OCI-LY1 (cell line): ENCODE data around the gene ALDH3A1.

Experiments
- EZH2 ChIP-seq: fragments of 200-600 bp; sonication (generic), shearing (Covaris generic); IDR thresholded peaks from 2 replicates; pipeline ENCODE4 v1.8.0; 2017; ENCODE audit warnings: borderline replicate concordance, mixed run types, mild to moderate bottlenecking, antibody characterized with exemption, low read length, moderate library complexity, mixed read lengths
- TF ChIP-seq, protein P1 (sequence below): fragments of 200-600 bp; sonication (generic), shearing (Covaris generic); IDR thresholded peaks from 2 replicates; pipeline ENCODE4 v1.5.1; 2017; ENCODE audit warnings: mild to moderate bottlenecking, antibody characterized with exemption, low read length, moderate library complexity, mixed read lengths

DNA sequence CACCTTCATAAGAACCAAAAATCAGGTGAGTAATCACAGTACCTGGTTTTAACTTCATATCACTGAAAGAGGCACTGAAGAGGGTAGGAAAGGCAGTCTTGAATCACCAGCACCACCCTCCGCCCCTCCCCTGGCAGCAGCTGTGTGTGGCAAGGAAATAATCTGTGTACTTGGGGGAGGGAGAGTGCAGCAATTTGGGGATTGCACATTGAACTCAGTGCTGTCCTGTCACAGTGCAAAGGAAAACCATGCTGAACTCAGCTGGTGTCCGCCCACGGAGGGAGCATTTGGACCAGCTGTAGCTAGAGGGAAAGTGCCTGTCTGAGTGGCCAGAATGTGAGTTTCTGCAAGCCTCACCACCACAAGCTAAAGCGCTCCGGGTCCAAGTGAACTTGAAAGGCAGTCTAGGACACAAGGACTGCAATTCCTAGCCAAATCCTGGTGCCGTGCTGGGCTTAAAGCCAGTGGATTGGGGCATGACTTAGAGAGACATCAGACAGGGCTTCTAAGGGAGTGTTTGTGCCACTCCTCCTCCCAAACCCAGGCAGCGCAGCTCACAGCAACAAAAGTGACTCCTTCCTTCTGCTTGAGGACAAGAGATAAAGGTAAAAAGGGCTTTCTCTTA is 39.7 kb upstream of the ALDH3A1 start:
- TF ChIP-seq, protein P1, sequence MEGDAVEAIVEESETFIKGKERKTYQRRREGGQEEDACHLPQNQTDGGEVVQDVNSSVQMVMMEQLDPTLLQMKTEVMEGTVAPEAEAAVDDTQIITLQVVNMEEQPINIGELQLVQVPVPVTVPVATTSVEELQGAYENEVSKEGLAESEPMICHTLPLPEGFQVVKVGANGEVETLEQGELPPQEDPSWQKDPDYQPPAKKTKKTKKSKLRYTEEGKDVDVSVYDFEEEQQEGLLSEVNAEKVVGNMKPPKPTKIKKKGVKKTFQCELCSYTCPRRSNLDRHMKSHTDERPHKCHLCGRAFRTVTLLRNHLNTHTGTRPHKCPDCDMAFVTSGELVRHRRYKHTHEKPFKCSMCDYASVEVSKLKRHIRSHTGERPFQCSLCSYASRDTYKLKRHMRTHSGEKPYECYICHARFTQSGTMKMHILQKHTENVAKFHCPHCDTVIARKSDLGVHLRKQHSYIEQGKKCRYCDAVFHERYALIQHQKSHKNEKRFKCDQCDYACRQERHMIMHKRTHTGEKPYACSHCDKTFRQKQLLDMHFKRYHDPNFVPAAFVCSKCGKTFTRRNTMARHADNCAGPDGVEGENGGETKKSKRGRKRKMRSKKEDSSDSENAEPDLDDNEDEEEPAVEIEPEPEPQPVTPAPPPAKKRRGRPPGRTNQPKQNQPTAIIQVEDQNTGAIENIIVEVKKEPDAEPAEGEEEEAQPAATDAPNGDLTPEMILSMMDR: no peak
- no peak for TF ChIP-seq EZH2
